ENCODE data around the gene THRA.

Gene THRA

DNA sequence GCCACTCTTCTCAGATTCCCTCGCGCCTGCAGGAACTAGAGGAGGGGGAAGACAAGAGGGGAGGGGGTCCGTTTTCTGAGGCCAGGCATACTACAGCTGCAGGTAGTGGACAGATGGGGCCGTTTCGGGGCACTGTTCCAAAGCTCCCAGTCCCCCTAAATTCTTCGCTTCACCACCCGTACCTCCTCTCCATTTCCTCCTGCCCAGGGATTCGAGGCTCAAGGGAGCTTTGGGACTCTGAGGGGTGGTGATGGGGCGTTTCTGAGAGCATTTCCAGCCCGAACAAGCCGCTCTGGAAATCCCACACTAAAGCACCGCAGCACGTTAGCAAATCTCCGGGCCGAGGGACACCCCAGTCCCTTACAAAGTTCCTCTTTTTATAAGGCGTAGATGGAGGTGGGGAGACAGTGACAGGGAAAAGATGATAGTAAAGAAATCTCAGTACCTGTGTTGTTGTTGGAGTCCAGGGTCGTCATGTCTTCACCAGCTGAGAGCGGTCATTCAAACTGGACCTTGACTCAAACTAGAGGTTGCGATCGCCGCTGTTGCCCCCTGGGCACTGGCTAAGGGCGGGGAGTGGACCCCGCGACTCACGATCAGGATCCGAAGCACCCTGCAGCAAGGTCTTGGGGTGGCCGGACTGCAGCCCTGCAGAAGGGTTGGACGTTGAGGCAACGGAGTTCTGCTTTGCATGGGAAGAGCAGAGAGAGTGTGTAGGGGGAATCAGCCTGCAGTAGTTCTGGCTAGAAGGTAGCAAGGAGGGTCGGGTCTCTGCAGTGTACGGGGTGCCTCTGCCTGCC is 37.1 kb downstream of the THRA start:
- no peak for DNase-seq (ENCODE audit: low spot score)

DNA sequence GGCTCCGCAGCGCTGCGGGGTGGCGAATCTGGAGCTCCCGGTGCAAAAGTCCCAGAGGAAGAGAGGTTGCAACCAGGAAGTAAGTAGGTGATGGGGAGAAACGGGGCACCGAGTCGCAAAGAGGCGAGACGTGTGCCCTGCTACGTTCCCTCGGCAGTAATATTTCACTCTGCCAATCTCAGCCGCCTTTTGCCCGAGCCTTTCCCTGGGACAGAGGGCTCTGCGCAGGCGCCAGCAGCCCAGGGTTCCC is 37.6 kb downstream of the THRA start, which contains the start of gene NR1D1:
TSS of gene NR1D1 (minus strand) at position 171 of the 250 bp plus-strand sequence. CDS start 495 bp downstream, outside the sequence.
- DNase-seq (ENCODE audit: low spot score): no peak

DNA sequence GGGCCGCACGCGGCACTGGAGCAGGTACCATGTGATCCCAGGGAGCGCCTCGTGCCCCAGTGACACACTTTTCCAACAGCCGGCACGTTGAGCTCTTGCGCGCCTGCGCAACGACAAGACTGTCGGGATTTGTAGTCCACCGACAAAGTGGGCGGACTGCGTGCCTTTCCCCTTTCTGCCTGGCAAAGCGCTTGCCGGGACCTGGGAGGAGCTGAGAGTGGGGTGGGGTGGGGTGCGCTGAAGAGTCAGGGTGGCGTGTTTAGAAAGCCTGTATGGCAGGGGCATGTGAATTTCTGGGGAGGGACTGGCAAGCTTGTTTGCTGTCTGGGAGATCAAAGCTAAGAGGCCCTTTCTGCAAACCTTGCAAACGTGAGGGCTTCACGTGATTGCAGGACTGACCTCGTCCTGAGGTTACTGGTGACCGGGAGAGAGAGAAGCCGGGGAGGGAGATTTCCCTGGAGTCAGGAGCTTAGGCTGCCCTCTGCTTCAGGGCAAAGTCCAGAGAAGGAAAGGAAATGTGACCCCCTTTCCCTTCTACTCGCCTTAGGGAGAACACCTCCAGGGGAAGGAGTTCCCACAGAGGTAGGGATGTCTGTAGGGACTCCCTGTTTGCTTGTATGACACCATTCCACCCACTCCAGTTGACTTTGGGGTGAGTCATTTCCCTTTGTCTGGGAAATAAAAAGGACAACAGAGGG is 38.1 kb downstream of the THRA start:
- DNase-seq (ENCODE audit: low spot score): peak; percentile 100

DNA sequence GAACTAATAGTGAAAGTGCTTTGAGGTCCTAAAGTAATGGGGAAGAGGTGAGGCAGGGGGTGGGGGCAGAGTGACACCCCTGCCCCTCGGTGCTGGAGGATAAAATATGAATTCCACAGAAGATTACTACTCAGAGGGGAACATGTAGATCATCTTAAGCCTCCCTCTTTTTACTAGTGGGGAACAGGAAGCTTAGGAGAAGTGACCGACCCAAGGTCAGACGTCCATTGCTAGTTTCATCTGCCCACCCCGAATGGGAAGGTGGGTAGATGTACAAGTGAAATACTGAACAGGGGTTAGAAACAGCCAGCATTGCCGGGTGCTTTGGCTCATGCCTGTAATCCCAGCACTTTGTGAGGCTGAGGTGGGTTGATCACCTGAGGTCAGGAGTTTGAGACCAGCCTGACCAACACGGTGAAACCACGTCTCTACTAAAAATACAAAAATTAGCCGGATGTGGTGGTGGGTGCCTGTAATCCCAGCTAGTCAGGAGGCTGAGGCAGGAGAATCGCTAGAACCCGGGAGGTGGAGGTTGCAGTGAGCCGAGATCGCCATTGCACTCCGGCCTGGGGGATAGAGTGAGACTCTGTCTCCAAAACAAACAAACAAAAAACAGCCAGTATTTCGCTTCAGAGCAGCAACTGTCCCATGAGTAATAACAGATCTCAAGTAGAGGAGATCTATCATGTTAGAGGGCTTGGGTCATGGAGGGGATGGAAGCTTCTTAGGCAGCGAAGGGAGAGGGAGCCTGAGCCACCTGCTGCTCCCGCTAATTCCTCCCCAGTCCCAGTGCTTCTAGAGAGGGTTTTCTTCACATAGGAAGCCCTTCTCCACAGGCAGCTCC is 38.8 kb downstream of the THRA start:
- DNase-seq (ENCODE audit: low spot score): no peak

DNA sequence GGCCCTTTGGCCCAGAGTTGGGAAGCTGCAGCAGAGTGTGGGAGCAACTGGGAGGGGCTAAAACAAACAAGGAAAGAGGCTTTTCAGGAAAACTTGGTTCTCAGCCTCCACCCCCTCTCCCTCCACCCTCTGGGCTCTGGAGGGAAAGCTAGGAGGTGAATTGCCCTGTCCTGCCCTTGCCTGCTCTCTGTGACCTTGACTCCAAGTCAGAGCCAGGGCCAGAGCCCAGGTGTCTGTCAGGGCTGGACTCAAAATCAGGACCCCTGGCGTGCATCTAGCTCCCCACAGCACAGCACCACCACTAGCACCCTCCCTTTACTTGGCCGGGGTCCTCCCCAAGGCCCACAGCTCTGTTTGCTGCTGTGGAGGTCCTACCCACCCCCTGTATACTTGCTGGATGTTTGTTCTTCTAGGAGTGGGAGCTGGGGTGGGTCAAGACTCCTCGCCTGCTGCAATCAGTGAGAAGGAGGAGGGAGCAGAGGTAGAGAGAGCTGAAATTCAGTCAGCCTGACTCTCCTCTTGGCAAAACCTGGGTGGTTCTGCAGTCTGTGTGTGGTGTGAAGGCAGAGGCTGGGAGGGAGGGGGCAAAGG is 40.4 kb downstream of the THRA start:
- no peak for DNase-seq (ENCODE audit: low spot score)

DNA sequence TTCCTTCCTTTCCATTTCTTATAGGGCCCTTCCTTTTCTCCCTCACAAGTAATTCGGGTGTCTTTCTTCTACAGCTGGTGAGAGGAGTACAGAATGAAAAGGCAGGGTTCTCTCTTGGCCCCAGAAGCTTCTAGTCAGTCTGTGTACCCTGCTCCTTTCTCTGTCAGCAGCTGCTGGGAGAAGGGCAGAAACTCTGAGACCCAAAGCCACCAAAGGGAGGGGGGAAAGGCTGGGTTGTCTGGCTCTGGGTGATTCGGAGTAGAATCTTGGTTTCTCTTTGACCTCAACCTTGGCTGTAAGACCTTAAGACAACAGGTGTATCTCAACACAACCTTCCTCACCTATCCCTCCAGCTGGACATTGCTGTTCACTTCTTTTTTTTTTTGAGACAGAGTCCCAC is 40.9 kb downstream of the THRA start:
- no peak for DNase-seq (ENCODE audit: low spot score)

DNA sequence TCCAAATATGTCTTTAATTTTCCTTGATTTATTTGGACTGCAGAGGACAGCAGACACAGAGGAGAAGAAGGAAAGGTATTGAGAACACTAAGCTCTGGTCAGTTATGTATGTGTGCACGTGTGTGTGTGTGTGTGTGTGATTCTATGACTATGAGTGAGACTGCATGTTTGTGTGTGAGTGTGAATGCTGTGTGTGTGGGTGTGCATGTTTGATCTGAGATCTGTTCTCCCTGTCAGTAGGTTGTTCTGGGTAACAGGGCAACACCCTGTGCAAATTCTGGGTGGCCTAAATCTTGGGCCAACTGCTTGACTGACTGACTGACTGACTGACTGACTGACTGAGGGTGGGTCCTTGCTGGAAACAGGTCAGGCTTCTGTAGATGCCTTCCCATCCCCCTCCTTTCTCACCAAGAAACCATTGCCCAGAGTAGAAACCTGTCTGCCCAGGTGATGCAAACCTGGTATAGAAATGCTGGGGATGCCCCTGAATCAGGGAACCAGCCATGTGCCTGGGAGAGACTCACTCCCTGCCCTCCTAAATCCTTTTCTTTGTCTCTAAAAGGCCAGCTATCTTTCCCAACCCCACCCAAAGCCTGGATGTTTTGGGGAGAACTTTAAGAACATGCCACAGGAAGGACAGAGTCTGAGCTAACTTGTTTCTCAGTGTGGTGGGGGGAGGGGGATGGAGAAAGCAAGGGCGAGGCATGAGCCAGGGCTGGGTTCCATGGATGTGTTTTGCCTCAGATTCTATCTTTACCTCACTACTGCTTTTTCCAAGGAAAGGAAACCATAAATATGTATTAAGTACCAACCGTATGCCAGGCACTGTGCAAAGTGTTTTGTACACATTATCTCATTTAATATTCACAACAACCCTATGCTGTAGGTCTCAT is 42.1 kb downstream of the THRA start:
- no peak for DNase-seq (ENCODE audit: low spot score)

DNA sequence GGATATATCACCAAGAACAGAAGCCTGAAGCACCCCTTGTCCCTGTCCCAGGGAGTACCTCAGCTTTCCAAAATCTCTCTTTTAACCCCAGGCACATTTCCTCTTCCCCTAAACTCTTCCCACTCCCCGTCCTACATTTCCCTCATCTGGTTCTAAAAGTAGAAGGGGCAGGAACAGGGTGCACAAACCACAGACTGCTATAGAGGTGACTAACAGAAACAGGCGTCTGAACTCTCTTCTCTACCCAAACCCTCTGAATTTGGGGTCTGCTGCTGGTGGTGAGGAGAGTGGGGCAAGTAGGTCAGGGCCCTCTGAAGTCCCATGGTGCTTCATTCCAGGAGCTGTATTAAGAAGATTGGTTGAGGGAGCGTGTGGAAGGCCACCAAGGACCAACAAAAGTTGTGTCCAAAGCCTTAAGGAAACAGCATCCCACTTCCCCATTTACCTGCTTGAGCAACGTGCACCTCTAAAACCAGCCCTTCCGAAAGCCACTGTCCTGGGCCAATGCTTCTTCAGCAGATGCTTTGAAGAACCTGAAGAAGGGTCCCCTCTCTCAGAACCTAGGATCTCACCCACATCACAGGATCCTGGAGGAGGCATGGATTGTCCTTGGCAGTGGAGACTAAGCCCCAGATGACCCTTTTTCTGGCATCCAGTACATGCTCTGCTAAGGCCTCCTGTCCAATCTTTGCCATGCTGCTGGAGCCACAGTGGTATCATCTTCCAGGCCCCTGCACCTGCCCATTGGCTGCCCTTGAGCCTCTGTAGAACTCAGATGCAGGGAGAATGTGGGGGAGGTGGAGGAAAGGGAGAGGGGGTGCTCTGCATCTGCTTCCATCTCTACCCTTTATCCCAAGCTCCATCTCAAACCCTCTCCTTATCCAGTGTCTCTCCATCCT is 43.3 kb downstream of the THRA start:
- no peak for DNase-seq (ENCODE audit: low spot score)

DNA sequence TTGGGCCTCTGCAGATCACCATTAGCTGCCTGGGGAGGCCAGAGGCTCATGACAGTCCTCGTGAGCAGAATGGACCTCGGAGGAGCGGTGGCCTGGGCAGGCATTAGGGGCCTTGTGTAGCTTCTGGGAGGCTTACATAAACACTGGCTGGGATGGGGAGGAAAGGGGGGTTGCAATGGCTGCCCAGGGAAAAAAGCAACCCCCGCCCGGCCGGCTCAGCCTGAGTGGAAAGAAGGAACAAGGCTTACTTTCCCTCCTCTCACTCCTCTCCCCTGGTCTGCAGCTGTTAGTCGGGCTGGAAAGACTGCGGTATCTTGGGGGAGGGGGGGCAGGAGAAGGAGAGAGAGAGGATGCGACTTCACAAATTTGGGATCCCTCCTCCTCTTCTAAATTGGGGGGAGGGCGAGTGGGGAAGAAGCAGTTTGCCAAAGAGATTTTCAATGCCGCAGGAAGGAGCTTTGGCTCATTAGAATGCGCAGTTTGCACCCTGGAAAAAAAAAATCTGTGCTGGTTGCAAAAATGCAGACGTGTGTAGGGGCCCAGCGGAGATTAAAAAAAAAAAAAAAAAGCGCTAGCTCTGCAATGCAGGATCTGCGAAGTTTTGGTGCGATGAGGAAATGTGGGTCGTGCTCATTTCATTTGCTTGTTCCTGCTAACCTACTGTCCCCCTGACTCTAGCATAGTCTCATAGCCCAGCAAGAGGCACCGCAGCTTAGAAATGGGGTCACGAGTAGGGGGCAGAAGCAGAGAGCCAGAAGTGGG is 44.2 kb downstream of the THRA start:
- no peak for DNase-seq (ENCODE audit: low spot score)

DNA sequence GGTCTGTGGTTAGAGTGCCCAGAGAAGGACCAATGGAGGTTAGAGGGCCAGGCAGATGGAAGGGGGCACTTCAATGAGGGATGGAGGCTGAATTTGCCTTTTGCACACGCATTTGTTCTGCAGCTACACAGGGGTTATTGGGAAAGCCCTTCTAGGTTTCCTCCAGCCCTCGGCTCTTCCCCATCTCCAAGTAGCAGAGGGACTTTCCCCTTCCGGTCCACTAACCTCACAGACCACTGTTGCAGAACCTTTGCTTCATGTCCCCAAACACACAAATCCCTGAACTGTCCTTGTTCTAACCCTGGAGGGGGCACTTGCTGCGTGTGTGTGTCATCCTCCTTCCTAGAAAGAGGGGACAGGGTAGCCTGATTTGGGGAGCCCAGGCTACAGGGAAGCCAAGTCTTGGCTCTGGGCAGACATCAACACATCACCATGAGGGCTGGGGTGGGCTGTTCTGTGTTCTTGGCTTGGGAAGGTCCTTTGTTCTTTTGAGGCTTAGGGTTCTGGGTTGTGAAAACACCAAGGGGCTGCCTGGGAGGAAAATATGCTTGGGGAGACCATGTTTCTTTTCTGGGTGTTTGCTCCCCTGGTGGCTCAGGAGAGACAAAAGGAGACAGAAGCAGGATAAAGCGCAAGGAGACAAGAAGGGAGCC is 44.9 kb downstream of the THRA start:
- DNase-seq (ENCODE audit: low spot score): no peak

DNA sequence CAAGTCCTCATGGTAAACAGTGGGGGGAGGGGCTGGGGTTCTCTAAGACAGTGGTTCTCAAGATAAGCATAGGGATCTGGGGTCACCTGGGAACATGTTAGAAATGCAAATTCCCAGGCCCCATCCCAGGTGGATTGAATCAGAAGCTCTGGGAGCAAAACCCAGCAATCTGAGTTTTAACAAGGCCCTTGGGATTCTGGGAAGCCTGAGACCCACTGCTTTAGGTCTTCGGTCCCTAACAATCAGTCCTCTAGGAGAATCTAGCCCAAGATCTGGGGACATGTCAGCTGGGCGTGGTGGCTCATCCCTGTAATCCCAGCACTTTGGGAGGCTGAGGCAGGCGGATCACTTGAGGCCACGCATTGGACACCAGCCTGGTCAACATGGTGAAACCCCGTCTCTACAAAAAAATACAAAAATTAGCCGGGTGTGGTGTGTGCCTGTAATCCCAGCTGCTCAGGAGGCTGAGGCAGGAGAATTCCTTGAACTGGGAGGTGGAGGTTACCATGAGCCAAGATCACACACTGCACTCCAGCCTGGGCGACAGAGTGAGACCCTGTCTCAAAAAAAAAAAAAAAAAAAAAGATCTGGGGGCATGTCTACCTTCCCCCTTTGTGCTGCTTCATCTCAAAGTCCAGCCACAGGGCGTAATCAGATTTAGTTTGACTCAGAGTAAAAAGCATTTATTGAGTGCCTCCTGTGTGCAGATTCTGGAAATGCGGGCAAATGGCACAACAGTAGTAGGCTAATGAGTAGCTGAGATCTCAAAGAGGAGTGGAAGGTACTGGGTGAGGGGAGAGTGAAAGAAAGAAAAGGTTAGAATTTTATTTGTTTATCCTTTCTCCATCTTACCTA is 46.4 kb downstream of the THRA start:
- no peak for DNase-seq (ENCODE audit: low spot score)

DNA sequence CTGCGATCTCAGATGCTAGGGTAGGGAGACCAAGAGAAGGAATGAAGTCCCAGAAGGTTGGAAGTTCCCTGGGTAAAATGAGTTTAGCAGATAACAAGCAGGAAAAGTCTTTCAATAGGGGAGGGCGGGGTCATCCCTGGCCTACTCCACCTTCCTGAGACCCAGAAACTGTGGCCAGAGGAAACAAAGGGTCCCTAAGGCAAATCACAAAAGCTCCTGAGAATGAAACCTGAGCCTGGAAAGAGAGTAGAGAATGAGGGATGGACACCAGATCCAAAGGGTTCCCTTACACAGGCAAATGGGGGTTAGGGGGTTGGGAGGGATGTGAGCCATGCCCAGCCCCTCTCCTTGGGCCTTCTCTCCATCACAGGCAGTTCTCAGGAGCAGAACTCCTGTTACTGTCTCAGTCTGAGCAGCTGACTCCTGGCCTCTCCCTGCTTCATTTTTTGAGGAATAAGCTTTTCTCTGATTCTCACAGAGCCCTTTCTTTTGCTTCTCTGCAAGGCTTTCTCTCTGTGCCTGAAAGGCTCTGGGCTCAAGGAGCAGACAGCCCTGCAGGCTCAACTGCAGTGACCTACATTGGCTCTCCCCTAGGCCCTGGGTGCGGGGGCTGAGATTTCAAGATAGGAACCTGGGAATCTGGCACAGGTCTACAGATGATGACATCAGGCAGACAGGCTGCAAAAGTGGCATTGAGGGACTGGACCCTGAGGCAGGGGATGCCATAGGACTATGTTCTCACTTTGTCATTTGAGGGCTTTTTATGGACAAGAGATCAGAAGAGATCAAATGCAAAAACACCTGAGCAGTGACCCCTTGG is 47.5 kb downstream of the THRA start:
- DNase-seq (ENCODE audit: low spot score): no peak

DNA sequence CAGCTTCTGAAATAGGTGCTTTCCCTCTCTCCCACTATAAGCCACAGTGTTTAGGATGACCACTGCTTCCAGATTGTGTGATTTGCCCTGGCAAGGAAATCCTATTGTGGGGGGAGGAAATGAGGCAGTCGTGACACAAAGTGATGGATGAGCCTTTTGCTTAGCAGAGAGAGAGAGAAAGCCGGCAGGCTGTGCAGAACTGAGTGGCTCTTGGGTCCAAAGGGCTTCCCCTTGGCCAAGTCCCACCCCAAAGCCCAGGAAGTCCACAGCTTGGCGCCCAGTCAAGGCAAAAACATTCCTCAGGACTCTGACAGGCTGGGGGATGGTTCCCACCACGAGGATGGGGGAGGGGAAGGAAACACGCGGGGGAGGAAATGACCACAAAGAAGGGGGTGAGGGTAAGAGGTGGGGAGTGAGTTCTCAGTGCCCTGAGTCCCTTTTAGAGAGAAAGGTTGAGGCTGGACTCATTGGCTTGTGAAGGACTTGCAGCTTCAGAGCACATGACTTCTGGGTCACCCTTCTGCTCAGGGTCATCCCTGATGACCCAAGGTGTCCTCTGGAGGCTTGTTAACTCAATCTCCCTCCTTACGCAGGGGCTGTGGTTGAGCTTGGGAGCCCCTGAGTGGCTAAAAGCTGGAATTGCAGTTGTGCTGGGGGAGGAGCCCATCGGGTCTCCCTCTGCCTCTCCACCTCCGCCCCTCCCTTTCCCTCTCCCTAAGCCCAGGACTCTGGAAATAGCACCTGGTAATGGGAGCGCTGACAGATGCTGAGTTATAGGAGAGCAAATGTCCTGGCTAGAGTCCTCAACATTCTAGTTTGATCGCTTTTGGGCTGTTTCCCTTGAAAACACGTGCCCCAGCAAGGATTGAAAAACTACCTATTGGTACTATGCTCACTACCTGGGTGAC is 48.7 kb downstream of the THRA start:
- DNase-seq (ENCODE audit: low spot score): peak; percentile 95

DNA sequence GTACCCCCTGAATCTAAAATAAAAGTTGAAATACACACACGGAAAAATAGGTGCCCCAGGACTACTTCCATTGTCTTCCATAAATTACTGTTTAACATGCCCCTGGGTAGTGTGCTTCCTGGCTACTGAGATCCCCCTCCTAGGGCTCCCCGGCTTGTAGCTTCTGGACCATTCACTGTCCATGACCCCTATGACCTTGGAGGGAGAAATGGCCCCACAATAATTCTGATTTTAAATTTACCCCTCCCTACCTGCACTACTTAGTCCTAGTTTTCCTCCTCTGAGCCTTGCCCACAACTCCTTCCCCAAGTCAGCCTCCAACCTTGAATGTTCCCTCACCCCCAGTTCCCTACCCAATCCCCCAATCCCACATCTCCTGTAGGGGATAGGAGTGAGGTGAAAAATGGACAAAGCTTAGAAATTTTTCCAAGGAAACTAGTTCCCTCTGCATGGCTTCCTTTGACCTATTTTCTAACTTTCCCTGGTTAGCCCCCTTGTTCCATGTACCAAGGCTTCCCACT is 49.5 kb downstream of the THRA start:
- DNase-seq (ENCODE audit: low spot score): no peak

DNA sequence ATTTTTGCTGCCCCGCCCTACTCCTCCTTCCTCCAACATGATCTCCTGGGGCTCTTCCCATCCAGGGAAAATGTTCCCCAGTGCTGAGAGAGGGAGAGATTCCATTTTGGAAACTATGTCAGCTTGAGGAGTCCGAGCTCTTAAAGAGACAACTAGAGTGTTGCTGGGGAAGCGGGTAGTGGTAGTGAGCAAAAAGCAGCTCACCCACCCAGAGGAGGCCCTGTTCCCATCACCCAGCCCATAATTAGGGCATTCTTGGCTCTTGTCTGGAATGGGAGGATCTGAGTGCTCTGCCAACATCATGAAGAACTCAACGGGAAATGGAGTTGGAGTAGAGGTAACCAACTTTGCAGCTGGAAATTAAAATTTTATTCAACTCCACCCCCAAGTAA is 49.9 kb downstream of the THRA start:
- no peak for DNase-seq (ENCODE audit: low spot score)
